ENCODE results near the gene DNASE1L1.
A peak's percentile ranks its signal among the peaks of the same experiment; 100 is the strongest.
"Not testable (repeated sequence)": the region's sequence is repeated elsewhere in the genome, so short reads cannot be mapped to it uniquely, and the experiment has no call there.

The DNASE1L1 gene

DNA sequence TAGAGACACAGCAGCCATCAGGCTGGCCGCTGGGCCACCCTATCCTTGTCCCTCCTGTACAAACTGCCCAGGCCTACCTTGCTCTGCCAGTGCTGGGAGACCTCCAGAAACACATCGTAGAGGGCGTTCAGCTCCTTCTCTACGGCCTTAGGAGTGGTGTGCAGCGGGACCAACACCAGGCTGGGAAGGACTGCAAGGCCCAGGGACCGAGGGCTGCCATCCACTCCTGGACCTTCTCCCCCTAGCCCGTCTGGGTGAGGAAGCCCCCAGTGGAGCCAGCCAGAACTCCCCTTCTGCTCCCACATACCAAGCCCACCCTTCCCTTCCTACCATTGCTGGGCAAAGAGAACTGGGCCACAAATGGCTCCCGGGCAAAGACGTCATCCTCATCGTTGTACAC lies 5.9 kb downstream of the DNASE1L1 start:
- DNase-seq = no peak

DNA sequence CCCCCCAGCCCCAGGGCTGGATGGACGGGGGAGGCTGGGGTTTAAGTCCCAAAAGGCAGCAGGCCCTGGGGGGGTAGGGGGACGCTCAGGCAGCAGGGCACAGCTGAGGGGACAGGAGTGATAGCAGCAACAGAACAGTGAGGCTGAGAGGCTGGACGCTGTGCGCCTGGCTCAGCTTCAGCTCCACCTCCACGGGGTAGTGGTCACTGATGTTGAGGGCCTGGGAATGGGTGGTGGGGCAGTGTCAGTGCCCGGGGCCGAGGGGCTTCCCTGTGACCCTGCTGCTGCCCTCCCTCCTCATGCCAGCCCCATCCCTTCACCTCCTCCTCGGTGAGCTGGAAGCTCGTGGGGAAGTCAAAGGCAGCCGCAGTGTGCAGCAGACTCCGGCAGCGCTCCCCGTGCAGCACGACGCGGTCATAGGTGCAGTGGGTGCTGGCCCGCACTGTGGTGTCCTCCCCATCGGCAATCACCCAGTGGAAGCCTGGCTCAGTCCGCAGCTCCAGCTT lies 6.4 kb downstream of the DNASE1L1 start:
- DNase-seq = no peak

DNA sequence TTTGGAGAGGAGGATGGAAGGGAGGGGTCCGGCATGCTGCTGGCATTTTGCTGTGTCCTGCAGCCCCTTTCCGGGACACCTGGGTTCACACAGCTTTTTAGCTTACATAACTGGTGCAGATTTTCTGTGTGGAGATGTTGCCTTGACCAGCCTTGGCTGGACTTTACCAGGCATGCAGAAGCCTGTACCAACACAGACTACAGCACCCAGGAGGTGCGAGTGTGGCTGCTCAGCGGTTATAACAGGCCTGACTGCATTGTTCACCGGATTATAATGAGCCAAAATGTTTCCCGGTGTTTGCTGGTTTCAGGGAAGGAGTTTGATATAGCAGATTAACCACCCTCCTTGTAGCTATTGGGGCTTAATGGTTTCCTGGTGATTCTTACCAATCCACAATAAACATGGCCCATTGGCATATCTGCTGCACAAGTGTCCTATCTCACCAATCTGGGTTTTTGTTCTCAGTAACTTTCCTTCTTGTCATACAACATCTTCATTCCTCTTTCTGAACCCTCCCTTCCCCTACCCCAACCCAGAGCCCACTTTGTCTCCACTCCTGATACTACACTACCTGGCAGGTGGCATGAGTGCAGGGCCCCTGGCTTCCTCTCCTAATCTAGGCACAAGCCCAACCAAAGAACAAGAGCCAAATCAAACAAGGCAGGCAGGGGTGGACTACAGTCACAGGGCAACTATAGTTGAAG lies 7.0 kb downstream of the DNASE1L1 start:
- DNase-seq = no peak

DNA sequence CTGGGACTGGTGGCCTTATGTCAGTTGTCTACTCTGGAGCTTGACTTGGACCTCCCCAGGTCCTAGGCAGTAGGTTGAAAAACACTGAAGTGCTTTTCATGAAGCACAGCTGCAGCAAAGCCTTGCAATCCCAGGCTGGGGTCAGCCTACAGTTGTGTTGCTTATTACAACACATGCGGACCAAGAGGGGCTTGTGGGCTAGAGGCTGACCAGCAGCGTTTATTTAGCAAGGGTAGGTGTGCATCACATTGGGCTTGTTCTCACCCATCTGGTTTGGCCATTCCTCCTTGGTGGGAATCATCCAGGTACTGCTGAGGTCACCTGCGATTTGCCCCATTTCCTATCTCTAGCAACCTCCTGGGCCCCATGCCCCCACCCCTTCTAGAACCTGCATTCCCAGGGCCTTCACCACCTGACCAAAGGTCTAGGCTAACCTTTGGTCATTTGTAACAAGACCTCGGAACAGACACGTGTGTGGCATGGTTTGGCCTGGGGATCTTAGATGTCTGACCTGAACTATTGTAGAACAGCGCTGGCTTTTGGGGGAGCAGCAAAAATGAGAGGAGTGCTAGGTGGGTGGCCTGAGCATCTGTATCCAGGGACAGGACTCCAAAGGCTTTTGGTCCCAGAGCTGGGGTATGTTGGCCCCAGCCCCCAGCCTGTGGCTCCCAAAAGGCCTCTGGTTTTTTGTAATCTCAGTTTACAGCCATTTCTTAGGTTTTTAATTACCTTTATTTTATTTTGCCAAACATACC lies 7.8 kb downstream of the DNASE1L1 start:
- DNase-seq = no peak

DNA sequence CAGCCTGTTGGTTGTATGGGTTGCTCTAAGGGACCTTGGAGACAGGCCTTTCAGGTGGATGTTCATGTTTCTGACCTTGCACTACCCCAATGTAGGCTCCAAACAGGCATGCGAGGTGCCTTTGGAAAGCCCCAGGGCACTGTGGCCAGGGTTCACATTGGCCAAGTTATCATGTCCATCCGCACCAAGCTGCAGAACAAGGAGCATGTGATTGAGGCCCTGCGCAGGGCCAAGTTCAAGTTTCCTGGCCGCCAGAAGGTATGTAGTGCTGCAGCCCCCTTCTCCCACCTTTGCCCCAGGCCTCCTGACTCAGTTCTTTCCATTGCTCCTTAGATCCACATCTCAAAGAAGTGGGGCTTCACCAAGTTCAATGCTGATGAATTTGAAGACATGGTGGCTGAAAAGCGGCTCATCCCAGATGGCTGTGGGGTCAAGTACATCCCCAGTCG lies 8.7 kb downstream of the DNASE1L1 start:
- DNase-seq = not testable (repeated sequence)

DNA sequence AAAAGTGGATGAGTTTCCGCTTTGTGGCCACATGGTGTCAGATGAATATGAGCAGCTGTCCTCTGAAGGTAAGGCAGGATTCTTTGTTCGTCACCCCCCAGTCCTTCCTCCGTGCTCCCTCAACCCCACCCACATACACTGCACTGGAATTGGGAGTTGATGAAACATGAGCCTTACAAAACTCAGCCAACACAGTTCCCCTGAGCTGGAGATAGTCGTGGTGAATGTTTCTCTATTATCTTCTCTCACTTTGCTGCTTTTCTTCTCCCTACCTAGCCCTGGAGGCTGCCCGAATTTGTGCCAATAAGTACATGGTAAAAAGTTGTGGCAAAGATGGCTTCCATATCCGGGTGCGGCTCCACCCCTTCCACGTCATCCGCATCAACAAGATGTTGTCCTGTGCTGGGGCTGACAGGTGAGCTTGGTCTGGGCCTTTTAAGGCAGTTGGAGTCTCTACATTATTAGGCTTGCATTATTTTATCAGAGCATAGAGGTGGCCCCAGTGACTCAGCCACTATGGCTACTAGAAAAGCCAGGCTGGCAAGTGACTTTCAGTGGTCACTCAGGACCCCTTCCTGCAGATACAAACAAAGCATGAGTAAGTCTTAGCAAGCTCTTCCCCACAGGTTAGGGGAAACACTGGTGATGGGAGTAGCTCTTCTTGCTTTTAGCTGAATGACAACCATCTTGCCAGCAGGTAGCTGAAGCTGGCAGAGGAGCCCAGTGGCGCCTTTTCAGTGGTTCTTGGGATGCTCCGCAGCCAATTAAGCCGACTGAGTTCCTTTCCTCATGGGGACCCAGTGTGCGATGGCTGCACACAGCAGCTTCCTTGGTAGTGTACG lies 9.3 kb downstream of the DNASE1L1 start:
- DNase-seq = no peak

DNA sequence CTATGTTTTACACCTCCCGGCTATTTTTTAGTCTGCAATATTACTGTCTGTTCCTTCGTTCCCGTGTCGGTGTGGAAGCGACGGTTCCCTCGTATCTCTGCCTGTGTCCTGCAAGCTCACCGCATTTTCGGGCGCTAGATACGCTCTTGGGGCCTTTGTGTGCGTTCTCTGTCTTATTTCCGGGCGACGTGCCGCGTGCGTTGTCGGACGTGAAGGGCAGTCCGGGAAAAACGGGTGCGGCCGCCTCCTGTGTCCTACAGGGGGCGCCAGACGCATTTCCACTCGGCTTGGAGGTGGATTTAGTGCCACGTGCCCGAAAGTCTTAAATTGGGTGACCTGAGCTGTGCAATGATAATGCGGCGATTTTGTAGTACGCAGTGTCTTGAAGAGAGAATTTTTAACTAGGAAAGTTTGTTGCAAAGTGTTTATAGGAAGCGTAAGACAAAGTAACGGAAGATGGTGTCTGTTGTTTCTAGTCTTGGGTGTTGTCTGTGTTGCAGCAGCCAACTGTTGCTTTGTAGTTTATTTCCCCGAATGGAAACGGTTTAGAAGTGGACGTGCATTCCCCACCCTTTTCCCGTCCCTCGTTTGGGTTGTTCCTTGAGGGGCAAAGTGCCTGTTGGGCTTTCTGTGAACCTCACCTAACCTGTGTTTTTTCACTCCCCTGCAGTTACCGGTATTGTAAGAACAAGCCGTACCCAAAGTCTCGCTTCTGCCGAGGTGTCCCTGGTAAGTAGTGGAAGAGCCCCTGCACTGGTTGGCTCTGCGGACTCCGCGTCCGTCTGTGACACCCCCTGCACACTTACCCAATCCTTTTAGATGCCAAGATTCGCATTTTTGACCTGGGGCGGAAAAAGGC lies 10.2 kb downstream of the DNASE1L1 start:
- DNase-seq = peak; percentile 89

DNA sequence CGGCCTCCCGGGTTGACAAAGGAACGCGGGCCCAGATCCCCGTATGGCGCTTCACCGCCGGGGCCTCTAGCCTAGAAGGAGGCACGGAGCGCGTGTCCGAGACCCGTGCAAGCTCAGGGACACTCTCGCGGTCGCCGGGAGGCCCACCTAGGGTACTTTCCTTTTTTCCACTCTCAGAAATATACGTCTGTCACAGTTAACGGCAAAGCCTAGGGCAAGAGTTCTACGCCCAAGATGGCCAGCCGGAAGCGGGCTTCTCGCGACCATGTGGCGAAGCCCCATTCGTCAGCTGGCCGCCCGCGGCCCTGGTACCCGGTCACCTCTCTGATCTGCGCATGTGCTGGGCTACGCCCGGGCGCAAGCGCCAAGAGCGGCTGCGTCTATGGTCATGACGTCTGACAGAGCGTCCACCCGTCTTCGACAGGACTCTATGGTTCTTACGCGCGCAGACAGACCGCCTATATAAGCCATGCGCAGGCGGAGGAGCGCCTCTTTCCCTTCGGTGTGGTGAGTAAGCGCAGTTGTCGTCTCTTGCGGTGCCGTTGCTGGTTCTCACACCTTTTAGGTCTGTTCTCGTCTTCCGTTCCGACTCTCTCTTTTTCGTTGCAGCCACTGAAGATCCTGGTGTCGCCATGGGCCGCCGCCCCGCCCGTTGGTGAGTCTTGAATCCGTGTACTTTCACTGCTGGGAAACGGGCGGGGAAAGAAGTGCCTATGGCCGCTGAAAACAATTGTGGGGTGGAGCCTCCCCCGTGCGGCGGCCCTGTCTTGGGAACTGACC lies 11.0 kb downstream of the DNASE1L1 start, which contains the start of gene RPL10:
Gene RPL10 (plus strand): TSS at position 490 of the 780 bp plus-strand sequence. CDS start 143 bp downstream, at position 633.
- peak; percentile 92 for DNase-seq

DNA sequence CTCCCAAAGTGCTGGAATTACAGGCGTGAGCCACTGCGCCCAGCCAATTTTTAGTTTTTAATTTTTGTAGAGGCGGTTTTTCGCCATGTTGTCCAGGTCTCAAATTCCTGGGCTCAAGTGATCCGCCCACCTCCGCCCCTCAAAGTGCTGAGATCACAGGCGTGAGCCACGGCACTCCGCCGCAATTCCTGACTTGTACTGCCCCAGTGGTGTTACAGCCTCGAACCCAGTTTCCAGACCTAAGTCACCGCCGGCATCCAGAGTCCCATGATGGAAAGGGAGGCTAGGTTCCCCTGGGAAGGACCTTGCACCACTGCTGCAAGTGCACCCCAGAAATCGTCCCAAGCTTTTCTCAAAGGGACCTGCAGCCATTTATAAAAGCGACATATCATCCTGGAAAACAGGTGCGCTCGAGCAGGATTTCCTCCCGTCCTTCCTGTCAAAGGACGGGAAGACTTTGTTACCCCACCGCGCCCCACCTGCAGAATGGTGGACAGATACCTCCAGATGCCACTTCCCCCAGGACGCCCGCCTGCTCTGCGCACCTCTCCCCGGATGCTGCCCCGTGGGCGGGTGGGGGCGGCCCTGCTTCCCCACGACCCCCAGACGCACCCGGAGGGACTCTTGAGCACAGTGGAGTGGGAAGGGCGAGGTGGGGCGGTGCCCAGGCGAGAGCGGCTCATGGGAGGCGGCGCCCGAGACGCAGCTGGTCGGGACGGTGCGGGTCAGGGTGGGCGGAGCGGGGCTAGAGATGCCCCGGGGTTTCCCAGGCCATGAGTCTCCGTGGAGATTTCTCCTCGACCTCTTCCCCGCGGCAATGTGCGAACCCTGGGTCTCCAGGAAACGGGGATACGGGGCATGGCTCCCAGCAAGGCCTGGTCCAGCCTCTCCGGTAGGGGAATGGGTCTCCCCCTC lies 11.8 kb downstream of the DNASE1L1 start:
- peak; percentile 89 for DNase-seq

DNA sequence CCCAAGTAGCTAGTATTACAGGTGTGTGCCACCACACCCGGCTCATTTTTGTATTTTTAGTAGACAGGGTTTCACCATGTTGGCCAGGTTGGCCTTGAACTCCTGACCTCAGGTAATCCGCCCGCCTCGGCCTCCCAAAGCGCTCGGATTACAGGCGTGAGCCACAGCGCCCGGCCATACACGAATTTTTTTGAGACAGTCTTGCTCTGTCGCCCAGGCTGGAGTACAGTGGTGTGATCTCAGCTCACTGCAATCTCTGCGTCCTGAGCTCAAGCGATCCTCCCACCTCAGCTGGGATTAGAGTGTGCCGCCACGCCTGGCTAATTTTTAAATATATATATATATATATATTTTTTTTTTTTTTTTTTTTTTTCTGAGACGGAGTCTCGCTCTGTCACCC lies 12.7 kb downstream of the DNASE1L1 start:
- DNase-seq = not testable (repeated sequence)

DNA sequence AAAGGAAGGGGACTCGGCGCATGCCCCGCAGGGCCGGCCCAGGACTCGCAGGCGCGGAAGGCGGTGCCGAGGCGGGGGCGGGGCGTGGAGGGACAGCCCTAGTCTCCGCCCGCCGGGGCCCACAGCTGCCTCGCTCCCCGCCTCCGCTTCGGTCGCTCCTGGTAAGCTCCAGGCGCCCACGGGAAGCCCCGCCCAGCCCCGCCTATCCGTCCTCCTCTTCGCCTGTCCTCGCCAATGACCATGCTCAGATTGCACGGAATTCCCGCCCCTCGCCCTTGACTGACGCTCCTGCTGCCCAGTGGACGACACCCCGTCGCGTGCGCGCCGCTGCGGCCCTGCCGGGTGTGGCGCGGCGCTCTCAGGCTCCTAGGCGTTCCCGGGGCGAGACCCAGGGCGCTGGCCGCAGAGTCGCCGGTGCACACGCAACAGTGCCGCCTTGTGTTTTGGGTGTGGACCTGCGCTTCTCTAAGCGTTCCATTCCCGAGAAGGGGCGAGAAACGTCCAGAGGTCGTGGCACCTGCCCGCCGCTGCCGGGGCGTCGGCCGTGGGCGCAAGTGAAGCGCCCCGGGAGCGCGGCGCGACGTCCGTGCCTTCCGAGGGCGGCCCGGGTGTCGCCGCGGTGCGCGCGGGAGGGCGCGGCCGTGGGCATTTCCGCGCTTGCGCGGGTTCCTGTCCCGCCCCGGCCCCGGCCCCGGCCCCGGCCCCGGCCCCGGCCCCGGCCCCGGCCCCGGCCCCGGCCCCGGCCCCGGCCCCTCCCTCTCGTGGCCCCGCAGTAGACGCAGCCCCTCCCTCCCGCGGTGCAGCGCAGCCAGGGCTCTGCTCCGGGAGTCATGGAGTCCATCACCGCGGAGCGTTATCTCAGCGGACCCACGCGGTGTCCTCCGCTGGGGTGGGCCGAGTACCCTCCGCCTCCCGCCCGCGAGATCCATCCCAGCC lies 19.0 kb downstream of the DNASE1L1 start:
- DNase-seq = not testable (repeated sequence)

DNA sequence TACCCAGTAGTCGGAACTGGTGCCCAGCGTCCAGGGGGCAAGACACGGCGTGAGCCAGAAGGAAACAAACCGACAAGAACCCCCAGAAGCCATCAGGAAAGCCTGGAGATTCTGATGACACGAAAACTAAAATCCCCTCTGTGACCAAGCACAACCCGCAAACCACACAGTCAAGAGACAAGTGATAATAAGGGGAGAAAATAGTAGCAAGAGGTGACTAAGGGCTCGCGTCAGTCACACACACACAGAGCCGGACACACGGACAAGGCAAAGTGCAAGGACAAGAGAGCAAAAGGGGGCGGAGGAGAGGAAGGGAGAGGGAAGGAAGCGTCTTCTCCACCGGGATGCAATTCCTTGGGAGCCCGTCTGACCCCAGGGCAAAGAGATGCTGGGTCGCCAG lies 20.4 kb downstream of the DNASE1L1 start:
- DNase-seq = not testable (repeated sequence)

DNA sequence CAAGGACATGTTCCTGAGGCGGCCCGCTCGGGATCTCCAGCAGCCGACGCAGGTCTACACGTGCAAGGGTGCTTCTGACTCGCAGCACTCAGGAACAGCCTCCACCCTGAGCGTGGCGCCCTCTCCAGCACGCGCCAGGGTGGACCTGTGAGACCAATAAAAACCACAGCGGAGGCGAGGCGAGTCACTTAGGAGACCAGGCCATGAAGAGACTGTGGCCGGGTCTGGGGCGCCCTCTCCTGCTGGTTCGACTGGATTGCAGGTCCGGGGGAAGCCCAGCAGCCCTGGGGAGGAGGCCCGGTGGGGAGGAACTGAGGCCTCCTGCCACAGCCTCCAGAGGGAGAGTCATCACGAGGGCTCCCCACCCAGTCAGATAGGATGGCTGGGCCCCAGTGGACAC lies 21.0 kb downstream of the DNASE1L1 start:
- not testable (repeated sequence) for DNase-seq

DNA sequence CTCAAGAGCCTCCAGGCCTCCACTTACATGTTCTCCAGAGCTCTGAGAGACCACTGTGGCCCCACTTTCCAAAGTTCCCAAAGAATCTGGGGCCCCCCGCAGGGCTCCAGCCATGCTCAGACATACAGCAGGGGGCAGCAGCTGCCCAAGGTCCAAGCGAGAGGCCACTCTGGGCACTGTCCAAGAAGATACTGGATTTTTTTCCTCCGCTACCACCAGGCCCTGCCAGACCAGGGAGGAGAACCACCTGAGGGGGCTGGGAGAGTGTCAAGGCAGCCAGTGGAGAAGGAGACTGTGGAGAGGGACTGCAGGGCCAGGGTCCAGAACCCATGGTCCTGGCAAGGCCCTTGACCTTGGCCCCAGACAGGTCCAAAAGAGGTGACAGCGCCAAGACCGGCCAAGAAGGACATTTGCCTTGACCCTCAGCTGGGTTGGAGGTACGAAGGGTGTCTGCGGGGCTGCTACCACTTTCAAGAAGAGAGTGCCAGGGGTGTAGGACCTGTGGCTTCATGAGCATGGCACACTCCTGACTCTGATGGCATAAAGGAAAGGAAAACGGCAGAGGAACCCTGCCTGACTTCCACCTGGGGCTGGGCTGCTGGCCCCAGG lies 24.7 kb downstream of the DNASE1L1 start:
- DNase-seq = no peak

DNA sequence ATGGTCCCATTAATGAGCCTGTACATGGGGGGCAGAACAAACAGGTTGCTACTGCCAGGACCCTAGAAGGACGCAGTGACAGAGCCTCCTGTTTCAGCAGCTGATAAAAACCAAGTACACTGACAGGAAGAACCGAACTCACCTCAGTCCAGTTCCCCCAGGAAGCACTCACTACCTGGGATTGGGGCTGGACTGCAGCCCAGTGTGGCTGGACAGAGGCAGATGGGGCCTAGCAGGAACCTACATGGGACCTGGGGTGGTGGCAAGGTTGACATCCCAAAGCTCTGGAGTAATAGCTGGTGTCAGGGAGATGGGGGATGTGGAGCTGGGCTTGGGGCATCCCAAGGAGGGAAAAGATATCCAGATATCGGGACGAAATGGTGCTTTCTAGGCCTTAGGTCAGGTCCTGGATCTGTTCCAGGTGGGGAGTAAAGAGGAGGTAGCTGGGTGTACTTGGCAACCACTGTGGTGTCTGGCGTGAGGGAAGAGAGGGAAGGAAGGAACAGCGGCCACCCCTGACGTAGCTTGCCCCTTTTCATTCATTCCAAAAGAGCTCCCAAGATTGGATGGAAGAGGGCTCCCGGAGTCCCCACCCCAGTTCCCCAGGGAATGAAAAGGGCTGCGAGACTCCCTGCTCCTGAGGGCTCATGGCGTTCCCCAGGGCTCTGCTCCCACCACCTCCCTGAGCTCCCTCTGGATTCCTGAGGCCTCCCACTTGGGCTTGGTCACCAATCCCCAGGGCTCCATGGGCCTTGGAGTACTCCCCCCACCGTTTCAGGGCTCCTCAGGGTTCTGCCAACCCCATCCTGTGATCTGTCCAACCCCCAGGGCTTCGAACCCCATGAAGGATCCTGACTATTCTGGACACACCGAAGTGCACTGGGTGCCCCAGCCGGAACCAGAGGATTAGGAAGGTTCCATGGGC lies 25.4 kb downstream of the DNASE1L1 start:
- DNase-seq = no peak

DNA sequence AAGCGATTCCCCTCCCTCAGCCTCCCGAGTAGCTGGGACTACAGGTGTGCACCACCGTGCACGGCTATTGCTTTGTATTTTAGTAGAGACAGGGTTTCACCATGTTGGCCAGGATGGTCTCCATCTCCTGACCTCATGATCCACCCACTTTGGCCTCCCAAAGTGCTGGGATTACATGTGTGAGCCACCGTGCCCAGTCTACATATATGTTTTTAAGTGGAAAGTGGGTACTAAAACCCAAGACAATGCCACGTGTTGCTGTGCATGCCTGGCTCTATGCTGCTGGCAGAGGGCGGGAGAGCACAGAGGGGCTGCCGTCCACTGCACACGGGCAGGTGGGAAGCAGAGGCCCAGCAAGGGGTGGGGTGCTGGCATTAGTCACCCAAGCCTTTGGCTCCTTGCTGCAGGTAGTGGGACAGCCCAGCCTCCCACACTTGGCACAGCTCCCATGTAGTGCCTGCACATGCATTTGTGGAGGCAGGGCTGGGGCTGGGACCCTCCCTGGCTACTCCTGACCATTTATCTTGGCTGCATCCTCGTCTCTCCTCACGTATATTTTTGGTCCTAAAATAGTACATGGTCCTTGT lies 26.5 kb downstream of the DNASE1L1 start:
- no peak for DNase-seq

DNA sequence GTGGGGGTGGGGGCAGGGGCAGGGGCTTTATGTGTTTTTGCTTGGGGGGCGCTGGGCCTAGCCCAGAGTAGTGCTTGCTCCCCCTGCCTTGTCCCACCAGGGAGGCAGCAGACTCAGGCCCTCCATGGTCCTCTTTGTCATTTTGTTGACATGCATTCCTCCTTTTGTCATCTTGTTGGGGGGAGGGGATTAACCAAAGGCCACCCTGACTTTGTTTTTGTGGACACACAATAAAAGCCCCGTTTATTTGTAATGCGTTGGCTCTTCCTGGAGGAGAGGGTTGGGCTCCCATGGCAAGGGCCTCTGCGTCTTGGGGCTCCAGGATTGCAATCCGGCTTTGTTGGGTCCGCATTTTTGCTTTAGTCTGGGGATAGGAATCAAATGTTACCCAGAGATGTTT lies 27.8 kb downstream of the DNASE1L1 start:
- no peak for DNase-seq

Data from retina (tissue), 1 donor.